H9 (cell line): ENCODE measurements around the gene METTL26. TPM values are rescaled to one million over a fixed set of nuclear protein-coding genes. Genes with fewer than 3 reads are reported as not detected.

ENCODE experiments used
- DNase-seq: peaks from one replicate; pipeline ENCODE4 v3.0.0-alpha.2; 2017
- H2AFZ ChIP-seq: one replicate; pipeline ENCODE4 v1.6.1; 2013; ENCODE audit warnings: mild to moderate bottlenecking, low read length, control low read depth, moderate library complexity
- H2AK5ac ChIP-seq: 2 replicates; pipeline ENCODE4 v1.6.1; 2013; ENCODE audit warnings: low read length, control low read depth, mixed read lengths; ENCODE audit not compliant: insufficient read length
- H2BK120ac ChIP-seq: one replicate; pipeline ENCODE4 v1.6.1; 2013; ENCODE audit warnings: low read depth, mild to moderate bottlenecking, low read length, control low read depth, inconsistent platforms; ENCODE audit not compliant: poor library complexity, severe bottlenecking
- H2BK12ac ChIP-seq: 2 replicates; pipeline ENCODE4 v1.6.1; 2013; ENCODE audit warnings: low read length, control low read depth, mixed read lengths, low read depth; ENCODE audit not compliant: insufficient read length
- H2BK15ac ChIP-seq: 2 replicates; pipeline ENCODE4 v1.6.1; 2013; ENCODE audit warnings: low read depth, low read length, control low read depth
- H2BK20ac ChIP-seq: one replicate; pipeline ENCODE4 v1.6.1; 2013; ENCODE audit warnings: low read depth, mild to moderate bottlenecking, low read length, control low read depth, inconsistent platforms; ENCODE audit not compliant: poor library complexity, severe bottlenecking
- H2BK5ac ChIP-seq: 2 replicates; pipeline ENCODE4 v1.6.1; 2013; ENCODE audit warnings: low read length, control low read depth, mixed read lengths; ENCODE audit not compliant: insufficient read length
- H3K14ac ChIP-seq: 2 replicates; pipeline ENCODE4 v1.6.1; 2013; ENCODE audit warnings: low read length, control low read depth; ENCODE audit not compliant: insufficient read depth
- H3K18ac ChIP-seq: 2 replicates; pipeline ENCODE4 v1.6.1; 2013; ENCODE audit warnings: low read depth, mild to moderate bottlenecking, mixed read lengths, low read length, control low read depth; ENCODE audit not compliant: insufficient read length
- H3K23ac ChIP-seq: 2 replicates; pipeline ENCODE4 v1.6.1; 2013; ENCODE audit warnings: low read length, control low read depth, mixed read lengths, low read depth; ENCODE audit not compliant: insufficient read length
- H3K23me2 ChIP-seq: 2 replicates; pipeline ENCODE4 v1.6.1; 2013; ENCODE audit warnings: low read depth, mild to moderate bottlenecking, mixed read lengths, low read length, control low read depth; ENCODE audit not compliant: insufficient read length, poor library complexity, severe bottlenecking
- H3K27ac ChIP-seq: 2 replicates; pipeline ENCODE4 v1.5.1; 2013; ENCODE audit warnings: low read length, control low read depth, mixed read lengths, low read depth; ENCODE audit not compliant: insufficient read length
- H3K27me3 ChIP-seq: 2 replicates; pipeline ENCODE4 v1.6.1; 2013; ENCODE audit warnings: low read length, control low read depth, inconsistent platforms; ENCODE audit not compliant: insufficient read depth
- H3K4ac ChIP-seq: 2 replicates; pipeline ENCODE4 v1.6.1; 2013; ENCODE audit warnings: low read depth, mild to moderate bottlenecking, control low read depth, inconsistent platforms, low read length, moderate library complexity
- H3K4me1 ChIP-seq: 2 replicates; pipeline ENCODE4 v1.6.1; 2013; ENCODE audit warnings: low read length, control low read depth, inconsistent platforms; ENCODE audit not compliant: insufficient read depth
- H3K4me2 ChIP-seq: 2 replicates; pipeline ENCODE4 v1.6.1; 2013; ENCODE audit warnings: low read length, control low read depth, mixed read lengths; ENCODE audit not compliant: insufficient read length, insufficient read depth
- H3K56ac ChIP-seq: 2 replicates; pipeline ENCODE4 v1.6.1; 2013; ENCODE audit warnings: low read depth, mild to moderate bottlenecking, mixed read lengths, low read length, control low read depth; ENCODE audit not compliant: insufficient read length
- H3K79me1 ChIP-seq: 2 replicates; pipeline ENCODE4 v1.6.1; 2013; ENCODE audit warnings: low read depth, mild to moderate bottlenecking, moderate library complexity, low read length, control low read depth, inconsistent platforms; ENCODE audit not compliant: insufficient read depth, poor library complexity, severe bottlenecking
- H3K79me2 ChIP-seq: 2 replicates; pipeline ENCODE4 v1.6.1; 2013; ENCODE audit warnings: low read length, control low read depth, inconsistent platforms; ENCODE audit not compliant: insufficient read depth
- H3K9ac ChIP-seq: 2 replicates; pipeline ENCODE4 v1.6.1; 2013; ENCODE audit warnings: low read length, control low read depth, mixed read lengths; ENCODE audit not compliant: insufficient read length; ENCODE audit errors: extremely low read depth
- H3K9me3 ChIP-seq: one replicate; pipeline ENCODE4 v1.6.1; 2013; ENCODE audit warnings: low read depth, low read length, inconsistent platforms; ENCODE audit not compliant: control insufficient read depth
- H3T11ph ChIP-seq: one replicate; pipeline ENCODE4 v1.6.1; 2013; ENCODE audit warnings: mild to moderate bottlenecking, low read length, control low read depth, inconsistent platforms
- H4K20me1 ChIP-seq: one replicate; pipeline ENCODE4 v1.6.1; 2013; ENCODE audit not compliant: control insufficient read depth, insufficient read length, insufficient read depth
- H4K5ac ChIP-seq: 2 replicates; pipeline ENCODE4 v1.6.1; 2013; ENCODE audit warnings: low read depth, mild to moderate bottlenecking, mixed read lengths, low read length, control low read depth; ENCODE audit not compliant: insufficient read length
- H4K8ac ChIP-seq: replicated peaks from 2 replicates; pipeline ENCODE4 v1.6.1; 2013; ENCODE audit warnings: low read length, control low read depth, mixed read lengths, low read depth; ENCODE audit not compliant: insufficient read length
- H4K91ac ChIP-seq: 2 replicates; pipeline ENCODE4 v1.6.1; 2013; ENCODE audit warnings: low read depth, mild to moderate bottlenecking, moderate library complexity, mixed read lengths, low read length, control low read depth; ENCODE audit not compliant: insufficient read length
- H3K27ac Mint-ChIP-seq, 3 experiments: 2 replicates in 2 of 3; 3 replicates in 1 of 3; pipeline ENCODE4 v1.8.0; 2020 to 2021; ENCODE audit warnings: mixed read lengths in 3 of 3, mild to moderate bottlenecking in 1 of 3, moderate library complexity in 1 of 3
- H3K27me3 Mint-ChIP-seq: 2 replicates; pipeline ENCODE4 v1.8.0; 2021; ENCODE audit warnings: low read depth, mild to moderate bottlenecking, moderate library complexity, mixed read lengths
- H3K36me3 Mint-ChIP-seq, 3 experiments: 2 replicates in 2 of 3; 3 replicates in 1 of 3; pipeline ENCODE4 v1.8.0; 2020 to 2021; ENCODE audit warnings: low read depth in 3 of 3, mixed read lengths in 3 of 3; ENCODE audit not compliant: insufficient read depth in 1 of 3
- H3K4me1 Mint-ChIP-seq, 2 experiments: 2 replicates each; pipeline ENCODE4 v1.8.0; 2020; ENCODE audit warnings: mixed read lengths in 2 of 2
- H3K4me3 Mint-ChIP-seq, 2 experiments: 2 replicates in 1 of 2; 3 replicates in 1 of 2; pipeline ENCODE4 v1.8.0; 2020 to 2021; ENCODE audit warnings: mild to moderate bottlenecking in 2 of 2, mixed read lengths in 2 of 2, moderate library complexity in 1 of 2
- H3K9me3 Mint-ChIP-seq, 2 experiments: 2 replicates in 1 of 2; 3 replicates in 1 of 2; pipeline ENCODE4 v1.8.0; 2020; ENCODE audit warnings: mild to moderate bottlenecking in 2 of 2, mixed read lengths in 2 of 2, moderate library complexity in 1 of 2
- WGBS: extraction: QIAGEN DNeasy Blood & Tissue Kit; methylation state at CpG from one replicate; pipeline ENCODE4 v1.1.7; 2013; ENCODE audit warnings: missing lambda C conversion rate, low lambda C conversion rate, mixed read lengths; ENCODE audit not compliant: insufficient read length; ENCODE audit errors: extremely low coverage; 5-methylcytosine and 5-hydroxymethylcytosine counted together
- total RNA-seq: library from RNA; stranded (reverse); gene quantifications from 2 replicates; pipeline ENCODE4 v1.2.1, GENCODE V29; 2021
- TF ChIP-seq, protein P1 (sequence below): fragments of 200-600 bp; sonication (generic); conservative IDR thresholded peaks from 3 replicates; pipeline ENCODE4 v1.8.0; 2021; ENCODE audit warnings: antibody characterized with exemption, mild to moderate bottlenecking

Gene METTL26
- total RNA-seq, 1 experiment from 2014 or later: 108 TPM

DNA sequence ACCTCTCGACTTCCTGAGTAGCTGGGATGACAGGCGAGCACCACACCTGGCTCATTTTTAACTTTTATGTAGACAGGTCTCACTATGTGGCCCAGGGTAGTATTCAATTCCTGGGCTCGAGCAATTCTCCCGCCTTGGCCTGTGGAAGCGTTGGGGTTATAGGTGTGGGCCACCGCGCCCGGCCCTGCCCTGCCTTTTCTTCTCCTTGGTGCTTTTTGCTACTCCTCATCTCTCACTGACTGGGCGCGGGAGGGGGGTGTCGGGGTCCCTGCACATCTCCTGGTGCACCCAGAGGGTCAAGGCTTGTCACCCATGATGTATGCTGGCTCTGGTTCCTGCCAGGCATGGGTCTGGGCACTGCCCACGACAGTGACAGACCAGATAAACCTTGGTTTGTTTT lies 8.5 kb upstream of the METTL26 start:
- Histone ChIP-seq H2BK20ac (no peak overlapping the region), H3K9me3 (no peaks in the 10 kb centered on the region), H3T11ph (no peak overlapping the region), H3K79me1 (no peaks in the 10 kb centered on the region), H3K4ac (no peak overlapping the region), H3K14ac (no peak overlapping the region), H3K4me2 (no peak overlapping the region), H2BK12ac (no peak overlapping the region), H4K91ac (no peak overlapping the region), H2BK5ac (no peak overlapping the region), H3K27ac (no peak overlapping the region), H3K23me2 (peaks cover 14% of the 10 kb centered on the region), H2AFZ (no peak overlapping the region), H3K56ac (no peak overlapping the region), H3K23ac (no peak overlapping the region), H4K8ac (no peak overlapping the region), H3K4me1 (no peaks in the 10 kb centered on the region; the same call in 1 of the 2 replicates), H3K27me3 (no peaks in the 10 kb centered on the region), H4K20me1 (no peaks in the 10 kb centered on the region), H3K9ac (no peak overlapping the region), H2BK120ac (no peak overlapping the region), H3K79me2 (no peaks in the 10 kb centered on the region), H2AK5ac (no peak overlapping the region), H4K5ac (no peak overlapping the region), H2BK15ac (no peak overlapping the region), H3K18ac (no peak overlapping the region)
- H3K9me3 Mint-ChIP-seq: no peaks in the 10 kb centered on the region
- no peak overlapping the region; a peak in 2 of 7 replicates for H3K27ac Mint-ChIP-seq
- no CpG with 5 or more reads among the region's 12 CpGs for WGBS
- peaks cover 2 to 14% of the 10 kb centered on the region in 2 experiments for H3K4me1 Mint-ChIP-seq
- H3K27me3 Mint-ChIP-seq: no peaks in the 10 kb centered on the region; the same call in 1 of the 2 replicates
- peaks cover 2 to 15% (median 4%) of the 10 kb centered on the region in 3 experiments; a peak in 4 of 7 replicates for H3K36me3 Mint-ChIP-seq
- peak overlapping the region in 1 of 2 experiments; percentile 68; a peak in 2 of 5 replicates for H3K4me3 Mint-ChIP-seq
- no peak for DNase-seq
- TF ChIP-seq, protein P1, sequence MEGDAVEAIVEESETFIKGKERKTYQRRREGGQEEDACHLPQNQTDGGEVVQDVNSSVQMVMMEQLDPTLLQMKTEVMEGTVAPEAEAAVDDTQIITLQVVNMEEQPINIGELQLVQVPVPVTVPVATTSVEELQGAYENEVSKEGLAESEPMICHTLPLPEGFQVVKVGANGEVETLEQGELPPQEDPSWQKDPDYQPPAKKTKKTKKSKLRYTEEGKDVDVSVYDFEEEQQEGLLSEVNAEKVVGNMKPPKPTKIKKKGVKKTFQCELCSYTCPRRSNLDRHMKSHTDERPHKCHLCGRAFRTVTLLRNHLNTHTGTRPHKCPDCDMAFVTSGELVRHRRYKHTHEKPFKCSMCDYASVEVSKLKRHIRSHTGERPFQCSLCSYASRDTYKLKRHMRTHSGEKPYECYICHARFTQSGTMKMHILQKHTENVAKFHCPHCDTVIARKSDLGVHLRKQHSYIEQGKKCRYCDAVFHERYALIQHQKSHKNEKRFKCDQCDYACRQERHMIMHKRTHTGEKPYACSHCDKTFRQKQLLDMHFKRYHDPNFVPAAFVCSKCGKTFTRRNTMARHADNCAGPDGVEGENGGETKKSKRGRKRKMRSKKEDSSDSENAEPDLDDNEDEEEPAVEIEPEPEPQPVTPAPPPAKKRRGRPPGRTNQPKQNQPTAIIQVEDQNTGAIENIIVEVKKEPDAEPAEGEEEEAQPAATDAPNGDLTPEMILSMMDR: no peak
